Karpas-422 (cell line): ENCODE measurements around the gene ABR. TPM values are rescaled to one million over a fixed set of nuclear protein-coding genes. Genes with fewer than 3 reads are reported as not detected.

ENCODE experiments used
- DNase-seq: peaks from one replicate; pipeline ENCODE4 v3.0.0-alpha.2; 2015
- H2AFZ ChIP-seq: fragments of 200-600 bp; sonication (generic); 2 replicates; pipeline ENCODE4 v1.6.1; 2014; ENCODE audit warnings: antibody characterized with exemption, low read length, mixed read lengths
- H3K27ac ChIP-seq: fragments of 200-600 bp; sonication (generic); 2 replicates; pipeline ENCODE4 v1.5.1; 2014; ENCODE audit warnings: mild to moderate bottlenecking, low read length, moderate library complexity
- H3K27me3 ChIP-seq: fragments of 200-600 bp; sonication (generic); 2 replicates; pipeline ENCODE4 v1.6.1; 2014; ENCODE audit warnings: low read length, mixed read lengths
- H3K36me3 ChIP-seq: fragments of 200-600 bp; sonication (generic); 2 replicates; pipeline ENCODE4 v1.6.1; 2014; ENCODE audit warnings: low read length, mixed read lengths; ENCODE audit not compliant: insufficient read depth
- H3K4me1 ChIP-seq: fragments of 200-600 bp; sonication (generic); 2 replicates; pipeline ENCODE4 v1.6.1; 2014; ENCODE audit warnings: mild to moderate bottlenecking, low read length, mixed read lengths
- H3K4me2 ChIP-seq: fragments of 200-600 bp; sonication (generic); 2 replicates; pipeline ENCODE4 v1.6.1; 2014; ENCODE audit warnings: low read length, low read depth, mild to moderate bottlenecking; ENCODE audit not compliant: poor library complexity, severe bottlenecking
- H3K4me3 ChIP-seq: fragments of 200-600 bp; sonication (generic); 2 replicates; pipeline ENCODE4 v1.5.1; 2014; ENCODE audit warnings: mild to moderate bottlenecking, antibody characterized with exemption, low read length, mixed read lengths
- H3K79me2 ChIP-seq: fragments of 200-600 bp; sonication (generic); 2 replicates; pipeline ENCODE4 v1.6.1; 2014; ENCODE audit warnings: mild to moderate bottlenecking, low read length, mixed read lengths
- H3K9ac ChIP-seq: fragments of 200-600 bp; sonication (generic); 2 replicates; pipeline ENCODE4 v1.6.0; 2014; ENCODE audit warnings: low read length
- H3K9me2 ChIP-seq: fragments of 200-600 bp; sonication (generic), shearing (Covaris generic); replicated peaks from 2 replicates; pipeline ENCODE4 v1.6.0; 2014; ENCODE audit warnings: mild to moderate bottlenecking, low read length, moderate library complexity; ENCODE audit not compliant: insufficient read depth
- H3K9me3 ChIP-seq: fragments of 300-700, 200-600 bp; sonication (generic); 2 replicates; pipeline ENCODE4 v1.6.1; 2014; ENCODE audit warnings: low read length, mixed read lengths
- H4K20me1 ChIP-seq: fragments of 200-600 bp; sonication (generic); 2 replicates; pipeline ENCODE4 v1.6.1; 2014; ENCODE audit warnings: mild to moderate bottlenecking, antibody characterized with exemption, low read length, low read depth; ENCODE audit not compliant: insufficient read depth
- total RNA-seq: library from RNA; depleted of rRNA; stranded (reverse); fragments of >200 nt; shearing (Covaris generic); gene quantifications from 2 replicates; pipeline ENCODE4 v1.2.3, GENCODE V29; 2014; ENCODE audit warnings: low replicate concordance

ABR gene
- total RNA-seq, 1 experiment from 2014 or later = 113 TPM

DNA sequence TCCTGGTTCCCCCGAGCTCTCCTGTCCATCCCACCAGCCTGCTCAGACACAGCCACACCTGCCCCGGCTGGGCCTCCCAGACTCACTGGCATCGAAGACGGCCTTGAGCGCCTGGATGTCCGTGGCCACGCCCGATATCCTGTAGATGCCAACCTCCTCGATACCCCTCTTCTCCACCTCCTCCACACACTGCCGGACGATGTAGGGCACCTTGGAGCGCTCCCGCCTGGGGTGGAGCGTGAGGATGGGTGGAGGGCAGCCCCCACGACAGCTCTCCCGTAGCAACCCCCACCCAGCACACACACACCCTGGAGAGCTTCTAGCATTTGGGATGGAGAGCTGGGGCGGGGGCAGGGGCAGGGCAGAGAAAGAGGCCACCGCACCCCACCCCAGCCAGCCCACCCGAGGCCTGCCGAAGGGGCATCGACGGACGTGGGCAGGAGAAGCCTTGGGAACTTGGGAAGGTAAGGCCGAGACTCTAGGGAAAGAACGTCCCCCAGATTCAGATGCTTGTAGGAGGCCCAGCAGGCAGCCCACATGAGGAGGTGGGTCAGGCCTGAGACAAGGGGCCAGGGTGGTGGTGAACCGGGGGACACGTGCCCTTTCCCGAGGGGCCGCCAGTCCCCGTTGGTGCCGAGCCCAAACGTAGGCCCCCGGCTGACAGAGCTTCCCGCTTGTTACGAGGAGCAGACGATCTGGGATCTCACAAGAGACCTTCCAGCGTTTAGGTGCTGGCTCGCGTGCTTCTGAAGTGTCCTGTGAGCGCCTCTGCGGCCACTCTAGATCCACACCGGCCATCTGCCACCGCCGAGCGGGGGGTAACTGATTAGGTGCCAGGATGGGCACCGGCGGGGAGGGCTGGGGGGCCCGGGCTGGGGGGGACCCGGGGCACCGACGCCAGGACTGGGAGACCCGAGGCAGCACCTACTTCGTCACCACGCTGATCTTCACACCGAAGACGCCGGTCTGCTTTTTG, 167.7 kb downstream of the ABR start:
- Histone ChIP-seq H3K79me2 (no peaks in the 10 kb centered on the region), H3K27me3 (no peaks in the 10 kb centered on the region), H3K9me2 (no peaks in the 10 kb centered on the region), H4K20me1 (no peaks in the 10 kb centered on the region), H2AFZ (no peak overlapping the region), H3K9ac (no peak overlapping the region), H3K36me3 (0 out of 2 replicates have a peak, but pooled peaks cover 5% of the 10 kb centered on the region), H3K4me1 (no peaks in the 10 kb centered on the region), H3K4me3 (no peak overlapping the region), H3K4me2 (no peak overlapping the region), H3K27ac (no peak overlapping the region), H3K9me3 (no peaks in the 10 kb centered on the region)
- no peak for DNase-seq

- DNase-seq = no peak
- no peak overlapping the region for H3K4me3 ChIP-seq
- no peak overlapping the region for H2AFZ ChIP-seq
- H3K27me3 ChIP-seq = no peaks in the 10 kb centered on the region
- no peak overlapping the region for H3K9ac ChIP-seq
- H3K9me2 ChIP-seq = no peaks in the 10 kb centered on the region
- H3K9me3 ChIP-seq = no peaks in the 10 kb centered on the region
- H3K4me1 ChIP-seq = no peaks in the 10 kb centered on the region
- no peak overlapping the region for H3K27ac ChIP-seq
- 0 out of 2 replicates have a peak, but pooled peaks cover 5% of the 10 kb centered on the region for H3K36me3 ChIP-seq
- H3K79me2 ChIP-seq = no peaks in the 10 kb centered on the region
- no peak overlapping the region for H3K4me2 ChIP-seq
- no peaks in the 10 kb centered on the region for H4K20me1 ChIP-seq
Observed at GRCh38 chr17:1011138-1011537, 168.6 kb downstream of the ABR start.

DNA sequence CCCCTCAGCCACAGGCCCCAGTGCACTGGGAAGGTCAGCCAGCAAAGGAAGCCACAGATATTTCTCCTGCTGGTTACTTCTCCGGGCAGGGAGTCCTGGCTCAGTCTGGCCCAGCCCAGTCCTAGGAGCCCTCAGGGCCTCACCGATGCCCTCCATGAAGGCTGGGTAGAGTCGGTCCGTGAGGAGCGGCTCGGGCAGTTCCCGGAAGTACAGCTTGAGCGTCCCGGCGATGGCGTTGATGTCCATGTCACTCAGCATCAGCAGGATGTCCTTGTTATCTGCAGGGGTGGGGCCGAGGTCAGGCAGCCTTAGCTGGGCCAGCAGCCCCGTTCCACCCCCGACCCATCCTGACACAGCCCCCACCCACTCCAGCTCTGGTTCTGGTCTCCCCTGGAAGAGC, 169.2 kb downstream of the ABR start:
- Histone ChIP-seq H3K36me3 (0 out of 2 replicates have a peak, but pooled peaks cover 5% of the 10 kb centered on the region), H3K79me2 (no peaks in the 10 kb centered on the region), H3K4me1 (no peaks in the 10 kb centered on the region), H3K4me2 (no peak overlapping the region), H3K27me3 (no peaks in the 10 kb centered on the region), H3K27ac (no peak overlapping the region), H3K9ac (no peak overlapping the region), H3K9me3 (no peaks in the 10 kb centered on the region), H2AFZ (no peak overlapping the region), H3K4me3 (no peak overlapping the region), H4K20me1 (no peaks in the 10 kb centered on the region), H3K9me2 (no peaks in the 10 kb centered on the region)
- no peak for DNase-seq

GRCh38 chr17:1010086-1010450, 169.7 kb downstream of the ABR start:
- Histone ChIP-seq H3K9me3 (no peaks in the 10 kb centered on the region), H4K20me1 (no peaks in the 10 kb centered on the region), H3K27me3 (no peaks in the 10 kb centered on the region), H3K4me3 (no peak overlapping the region), H3K27ac (no peak overlapping the region), H3K4me1 (no peaks in the 10 kb centered on the region), H2AFZ (no peak overlapping the region), H3K4me2 (no peak overlapping the region), H3K36me3 (0 out of 2 replicates have a peak, but pooled peaks cover 5% of the 10 kb centered on the region), H3K9ac (no peak overlapping the region), H3K9me2 (no peaks in the 10 kb centered on the region), H3K79me2 (no peaks in the 10 kb centered on the region)
- DNase-seq = no peak

DNA sequence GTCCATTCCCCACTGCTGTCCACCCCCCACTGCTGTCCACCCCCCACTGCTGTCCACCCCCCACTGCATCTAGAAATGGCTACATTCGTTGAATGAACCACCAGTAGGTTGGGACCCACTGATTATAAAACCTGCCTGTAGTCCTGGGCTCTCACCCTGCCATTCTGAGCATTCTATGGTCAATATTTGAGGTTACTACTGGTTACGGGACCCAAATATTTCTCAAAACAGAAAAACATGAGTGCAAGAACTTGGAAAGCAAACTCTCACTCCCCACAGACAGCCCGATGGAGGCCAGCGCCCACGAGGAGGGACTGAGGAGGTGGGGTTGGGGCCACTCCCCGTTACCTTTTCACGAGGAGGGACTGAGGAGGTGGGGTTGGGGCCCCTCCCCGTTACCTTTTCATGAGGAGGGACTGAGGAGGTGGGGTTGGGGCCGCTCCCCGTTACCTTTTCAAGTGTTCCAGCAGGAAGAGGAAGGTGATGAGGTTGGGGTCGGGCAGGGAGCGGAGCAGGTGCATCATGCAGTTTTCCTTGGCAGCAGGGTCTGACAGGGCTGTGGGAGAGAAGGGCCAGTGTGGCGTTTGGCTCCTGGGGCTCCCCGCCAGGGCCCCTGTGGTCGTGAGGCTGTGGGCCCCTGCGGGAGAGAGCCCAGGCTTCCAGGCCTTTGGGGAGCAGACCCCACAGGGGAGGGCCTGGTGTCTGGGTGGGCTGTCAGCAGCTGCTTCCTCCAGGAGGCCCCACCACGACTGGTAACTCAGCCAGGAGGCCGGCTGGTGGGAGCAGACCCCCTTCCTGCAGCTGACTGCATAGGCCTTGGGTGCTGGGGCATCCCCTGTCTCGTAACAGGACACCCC, 170.3 kb downstream of the ABR start:
- Histone ChIP-seq H3K27me3 (no peaks in the 10 kb centered on the region), H4K20me1 (no peaks in the 10 kb centered on the region), H2AFZ (no peak overlapping the region), H3K9me2 (no peaks in the 10 kb centered on the region), H3K27ac (no peak overlapping the region), H3K4me2 (no peak overlapping the region), H3K36me3 (0 out of 2 replicates have a peak, but pooled peaks cover 5% of the 10 kb centered on the region), H3K4me1 (no peaks in the 10 kb centered on the region), H3K79me2 (no peaks in the 10 kb centered on the region), H3K9ac (no peak overlapping the region), H3K4me3 (no peak overlapping the region), H3K9me3 (no peaks in the 10 kb centered on the region)
- no peak for DNase-seq

DNA sequence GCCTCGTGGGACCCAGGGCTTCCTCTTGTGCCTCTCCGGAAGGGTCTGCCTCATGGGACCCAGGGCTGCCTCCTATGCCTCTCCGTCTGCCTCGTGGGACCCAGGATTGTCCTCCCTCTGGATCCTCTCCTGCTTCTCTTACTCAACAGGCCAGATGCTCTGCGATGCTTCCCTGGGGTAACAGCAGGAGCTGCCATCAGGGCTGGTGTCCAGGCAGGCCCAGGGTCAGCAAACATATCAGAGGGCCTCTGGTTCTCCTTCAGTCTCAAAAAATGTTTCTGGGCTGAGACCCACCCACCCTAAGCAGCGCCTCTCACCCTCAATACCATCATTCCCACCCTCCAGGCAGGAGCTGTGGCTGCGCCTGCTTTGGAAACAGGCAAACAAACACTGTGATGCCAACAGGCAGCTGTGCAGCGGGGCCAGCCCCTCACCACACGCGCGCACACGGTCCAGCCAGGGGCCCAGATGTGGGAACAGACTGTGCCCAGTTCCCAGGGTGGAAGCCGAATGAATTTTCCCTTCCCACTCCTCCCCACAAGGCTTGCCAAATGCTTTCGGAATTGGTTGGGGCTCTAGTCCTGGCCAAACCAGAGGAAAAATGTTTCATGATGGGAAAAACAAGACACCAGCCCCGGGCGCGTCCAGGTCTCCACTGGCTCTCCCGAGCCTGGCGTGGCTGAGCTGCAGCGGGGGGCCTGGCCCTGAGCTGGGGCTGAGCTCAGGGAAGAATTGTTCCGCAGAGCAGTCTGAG, 171.6 kb downstream of the ABR start:
- Histone ChIP-seq H2AFZ (no peak overlapping the region), H4K20me1 (0 out of 2 replicates have a peak, but pooled peaks cover 4% of the 10 kb centered on the region), H3K79me2 (no peaks in the 10 kb centered on the region), H3K36me3 (peaks cover 10% of the 10 kb centered on the region; the same call in 1 of the 2 replicates), H3K27ac (no peak overlapping the region), H3K9ac (no peak overlapping the region), H3K9me3 (no peaks in the 10 kb centered on the region), H3K4me3 (no peak overlapping the region), H3K27me3 (no peaks in the 10 kb centered on the region), H3K9me2 (no peaks in the 10 kb centered on the region), H3K4me2 (no peak overlapping the region), H3K4me1 (no peaks in the 10 kb centered on the region)
- no peak for DNase-seq

GRCh38 chr17:1007310-1008007, 172.3 kb downstream of the ABR start:
- 0 out of 2 replicates have a peak, but pooled peaks cover 7% of the 10 kb centered on the region for H4K20me1 ChIP-seq

More at GRCh38 chr17:1007310-1008007, 172.3 kb downstream of the ABR start:
- Histone ChIP-seq H3K9me3 (no peaks in the 10 kb centered on the region), H3K27ac (no peak overlapping the region), H3K9me2 (no peaks in the 10 kb centered on the region), H3K79me2 (no peaks in the 10 kb centered on the region), H3K4me2 (no peak overlapping the region), H3K27me3 (no peaks in the 10 kb centered on the region), H2AFZ (no peak overlapping the region), H3K9ac (no peak overlapping the region), H3K36me3 (peaks cover 17% of the 10 kb centered on the region; the same call in 1 of the 2 replicates), H3K4me1 (no peaks in the 10 kb centered on the region), H3K4me3 (no peak overlapping the region)
- DNase-seq = no peak
